Fibroblast of villous mesenchyme (primary cell): ENCODE data around the gene PATL2. TPM values are rescaled to one million over a fixed set of nuclear protein-coding genes. Genes with fewer than 3 reads are reported as not detected.
A peak's percentile ranks its signal among the peaks of the same experiment; 100 is the strongest.
"Not testable (repeated sequence)": the region's sequence is repeated elsewhere in the genome, so short reads cannot be mapped to it uniquely, and the experiment has no call there.

Experiments used
- DNase-seq: peaks from one replicate; pipeline ENCODE4 v3.0.0-alpha.2; 2010; ENCODE audit warnings: low read depth
- H3K4me3 ChIP-seq: 2 replicates; pipeline ENCODE4 v1.5.1; 2011; ENCODE audit warnings: low read depth, mild to moderate bottlenecking, low read length
- CTCF ChIP-seq: IDR thresholded peaks from 2 replicates; pipeline ENCODE4 v1.5.1; 2012; ENCODE audit warnings: low read depth, mild to moderate bottlenecking, low read length; ENCODE audit not compliant: insufficient read depth
- total RNA-seq: library from RNA; depleted of rRNA; stranded (reverse); fragments of >200 nt; gene quantifications from 2 replicates; pipeline ENCODE4 v1.2.3, GENCODE V29; 2012

Gene PATL2
- 0.86 and 0.97 TPM in 2 replicates for total RNA-seq

GRCh38 chr15:44711096-44711742 lies at the start of gene PATL2, which contains the start of gene B2M:
Gene PATL2 (minus strand): TSS chr15:44711323. CDS start chr15:44676490, 34,833 bp downstream.
Gene B2M (plus strand): TSS chr15:44711517. CDS start chr15:44711547, 30 bp downstream.
- no peak for TF ChIP-seq CTCF
- H3K4me3 ChIP-seq = peak within 1 kb of the TSS; percentile 97
- peak; percentile 97 for DNase-seq

GRCh38 chr15:44753345-44753744 lies 42.2 kb upstream of the PATL2 start:
- no peak for TF ChIP-seq CTCF

GRCh38 chr15:44743454-44743853 lies 32.3 kb upstream of the PATL2 start:
- not testable (repeated sequence) for DNase-seq, H3K4me3 ChIP-seq

More at GRCh38 chr15:44753345-44753744, 42.2 kb upstream of the PATL2 start:
- DNase-seq = no peak
- H3K4me3 ChIP-seq = no peak overlapping the region

GRCh38 chr15:44739222-44739847 lies 28.2 kb upstream of the PATL2 start:
- H3K4me3 ChIP-seq, DNase-seq: not testable (repeated sequence)

- peak; percentile 81 for TF ChIP-seq CTCF
- no peak overlapping the region for H3K4me3 ChIP-seq
- peak; percentile 77 for DNase-seq
Measured at GRCh38 chr15:44738340-44738984, 27.3 kb upstream of the PATL2 start.

GRCh38 chr15:44736181-44736765 lies 25.1 kb upstream of the PATL2 start, which contains the start of gene TRIM69:
Gene TRIM69 (plus strand): TSS chr15:44736528. CDS start chr15:44736705, 177 bp downstream.
- DNase-seq = no peak
- no peak for TF ChIP-seq CTCF
- H3K4me3 ChIP-seq = no peak within 1 kb of the TSS

- peak; percentile 61 for DNase-seq
- no peak overlapping the region for H3K4me3 ChIP-seq
- TF ChIP-seq CTCF = peak; percentile 2
Measured at GRCh38 chr15:44735482-44736180, 24.5 kb upstream of the PATL2 start.
